IMR-90 (cell line): Measurements from ENCODE around the gene CAPZA1. TPM values are rescaled to one million over a fixed set of nuclear protein-coding genes. Genes with fewer than 3 reads are reported as not detected.

ENCODE experiments used
- ATAC-seq: fragments of 200-7000 bp; cut with Tn5 transposase; 2 replicates; pipeline ENCODE4 v1.9.1; 2020; ENCODE audit warnings: low read depth, mild to moderate bottlenecking, moderate library complexity
- BruUV-seq: library from RNA; stranded (reverse); fragments of 400-500 nt; replicated peaks from 2 replicates; lab custom pipeline; 2021; lab: Mats Ljungman, UMichigan
- CTCF ChIA-PET: fragments of 300-600 bp; formaldehyde crosslinking; extraction: SDS; loops from one replicate; lab custom pipeline; 2021; ENCODE audit warnings: antibody characterized with exemption; lab: Yijun Ruan, JAX
- POLR2A ChIA-PET: fragments of 300-600 bp; sonication (Branson Sonifier 250); formaldehyde crosslinking; loops from one replicate; lab custom pipeline; 2022; ENCODE audit warnings: antibody characterized with exemption; ENCODE audit not compliant: unreplicated experiment; lab: Charles Lee
- DNase-seq: peaks from one replicate; pipeline ENCODE4 v3.0.0; 2013
- H2AFZ ChIP-seq: replicated peaks from 2 replicates; pipeline ENCODE3; 2013; ENCODE audit warnings: low read length, mild to moderate bottlenecking; ENCODE audit not compliant: poor library complexity
- H2AK5ac ChIP-seq: 2 replicates; pipeline ENCODE4 v1.6.1; 2013; ENCODE audit warnings: low read depth, low read length, inconsistent platforms
- H2AK9ac ChIP-seq: replicated peaks from 2 replicates; pipeline ENCODE3; 2013; ENCODE audit warnings: mild to moderate bottlenecking, low read depth, low read length, moderate library complexity; ENCODE audit not compliant: poor library complexity
- H2BK120ac ChIP-seq: 2 replicates; pipeline ENCODE4 v1.6.1; 2013; ENCODE audit warnings: low read depth, low read length, inconsistent platforms
- H2BK15ac ChIP-seq: 3 replicates; pipeline ENCODE4 v1.6.1; 2013; ENCODE audit warnings: low read depth, low read length, inconsistent platforms
- H2BK20ac ChIP-seq: 2 replicates; pipeline ENCODE4 v1.6.1; 2013; ENCODE audit warnings: low read depth, mild to moderate bottlenecking, inconsistent platforms, low read length, moderate library complexity
- H2BK5ac ChIP-seq: 2 replicates; pipeline ENCODE4 v1.6.1; 2013; ENCODE audit warnings: mild to moderate bottlenecking, low read depth, low read length, inconsistent platforms; ENCODE audit not compliant: poor library complexity, severe bottlenecking
- H3K14ac ChIP-seq: replicated peaks from 2 replicates; pipeline ENCODE4 v1.6.1; 2013; ENCODE audit warnings: low read depth, low read length, inconsistent platforms
- H3K18ac ChIP-seq: 2 replicates; pipeline ENCODE4 v1.6.1; 2013; ENCODE audit warnings: low read depth, low read length, control low read depth
- H3K23ac ChIP-seq: 2 replicates; pipeline ENCODE4 v1.6.1; 2013; ENCODE audit warnings: low read depth, low read length, inconsistent platforms
- H3K27ac ChIP-seq: 2 replicates; pipeline ENCODE4 v1.5.1; 2013; ENCODE audit warnings: mild to moderate bottlenecking, control low read depth, low read length; ENCODE audit not compliant: insufficient read depth
- H3K27me3 ChIP-seq: 2 replicates; pipeline ENCODE4 v1.6.1; 2013; ENCODE audit warnings: low read length; ENCODE audit not compliant: control insufficient read depth, insufficient read depth
- H3K36me3 ChIP-seq: 2 replicates; pipeline ENCODE4 v1.6.1; 2013; ENCODE audit warnings: low read length, mixed read lengths; ENCODE audit not compliant: control insufficient read depth, insufficient read depth
- H3K4ac ChIP-seq: 2 replicates; pipeline ENCODE4 v1.6.1; 2013; ENCODE audit warnings: low read depth, low read length, inconsistent platforms
- H3K4me1 ChIP-seq: 2 replicates; pipeline ENCODE4 v1.6.1; 2013; ENCODE audit warnings: low read length, mixed read lengths; ENCODE audit not compliant: control insufficient read depth, insufficient read depth
- H3K4me2 ChIP-seq: 2 replicates; pipeline ENCODE4 v1.6.1; 2013; ENCODE audit warnings: low read depth, mild to moderate bottlenecking, control low read depth, low read length, moderate library complexity
- H3K4me3 ChIP-seq: 2 replicates; pipeline ENCODE4 v1.5.1; 2013; ENCODE audit warnings: low read depth, mild to moderate bottlenecking, control low read depth, low read length, moderate library complexity; ENCODE audit not compliant: insufficient read depth
- H3K56ac ChIP-seq: 2 replicates; pipeline ENCODE4 v1.6.1; 2013; ENCODE audit warnings: low read length, inconsistent platforms; ENCODE audit not compliant: insufficient read depth; ENCODE audit errors: extremely low read depth
- H3K79me1 ChIP-seq, 2 experiments: 2 replicates each; pipeline ENCODE4 v1.6.1; 2013; ENCODE audit warnings: low read length in 2 of 2, inconsistent platforms in 1 of 2, low read depth in 1 of 2
- H3K9ac ChIP-seq: 2 replicates; pipeline ENCODE4 v1.6.1; 2013; ENCODE audit warnings: low read depth, low read length, control low read depth
- H3K9me1 ChIP-seq: 2 replicates; pipeline ENCODE4 v1.6.1; 2013; ENCODE audit warnings: low read length, inconsistent platforms; ENCODE audit not compliant: insufficient read depth
- H3K9me3 ChIP-seq: 2 replicates; pipeline ENCODE4 v1.6.1; 2013; ENCODE audit warnings: low read length; ENCODE audit not compliant: control insufficient read depth, insufficient read depth
- H4K20me1 ChIP-seq: 2 replicates; pipeline ENCODE4 v1.6.1; 2013; ENCODE audit warnings: low read length, inconsistent platforms; ENCODE audit not compliant: insufficient read depth
- H4K5ac ChIP-seq: 2 replicates; pipeline ENCODE4 v1.6.1; 2013; ENCODE audit warnings: mild to moderate bottlenecking, low read depth, low read length, control low read depth
- H4K8ac ChIP-seq, 2 experiments: 2 replicates each; pipeline ENCODE4 v1.6.1; 2013; ENCODE audit warnings: low read depth in 2 of 2, low read length in 2 of 2, control low read depth in 1 of 2, inconsistent platforms in 1 of 2
- H4K91ac ChIP-seq: 2 replicates; pipeline ENCODE4 v1.6.1; 2013; ENCODE audit warnings: low read depth, low read length, inconsistent platforms; ENCODE audit not compliant: insufficient read depth
- CEBPB ChIP-seq: IDR thresholded peaks from 2 replicates; pipeline ENCODE4 v1.6.1; 2012; ENCODE audit warnings: low read depth, low read length, improper control_type of control experiment
- CHD1 ChIP-seq: IDR thresholded peaks from 2 replicates; pipeline ENCODE4 v1.6.1; 2012; ENCODE audit warnings: low read depth, low read length, improper control_type of control experiment
- FOS ChIP-seq: fragments of 150-350 bp; IDR thresholded peaks from 2 replicates; pipeline ENCODE4 v1.6.1; 2016; ENCODE audit warnings: low read depth, low read length
- MAFK ChIP-seq: IDR thresholded peaks from 2 replicates; pipeline ENCODE4 v1.6.1; 2012; ENCODE audit warnings: low read depth, low read length, improper control_type of control experiment
- MXI1 ChIP-seq: IDR thresholded peaks from 2 replicates; pipeline ENCODE4 v1.6.1; 2012; ENCODE audit warnings: low read depth, mild to moderate bottlenecking, low read length, moderate library complexity, borderline replicate concordance
- NFE2L2 ChIP-seq: fragments of 150-350 bp; IDR thresholded peaks from 2 replicates; pipeline ENCODE4 v1.6.1; 2016; ENCODE audit warnings: low read depth, mild to moderate bottlenecking, low read length
- POLR2A ChIP-seq: IDR thresholded peaks from 2 replicates; pipeline ENCODE4 v1.6.1; 2012; ENCODE audit warnings: mild to moderate bottlenecking, low read depth, low read length
- RAD21 ChIP-seq: IDR thresholded peaks from 2 replicates; pipeline ENCODE4 v1.6.1; 2012; ENCODE audit warnings: low read length, improper control_type of control experiment
- RCOR1 ChIP-seq: IDR thresholded peaks from 2 replicates; pipeline ENCODE4 v1.6.1; 2012; ENCODE audit warnings: mild to moderate bottlenecking, low read length, improper control_type of control experiment; ENCODE audit not compliant: insufficient replicate concordance
- RFX5 ChIP-seq: IDR thresholded peaks from 2 replicates; pipeline ENCODE4 v1.8.0; 2012; ENCODE audit warnings: low read depth, mild to moderate bottlenecking, low read length, moderate library complexity
- SMC3 ChIP-seq: fragments of 150-350 bp; IDR thresholded peaks from 2 replicates; pipeline ENCODE4 v1.6.1; 2016; ENCODE audit warnings: low read depth, mild to moderate bottlenecking, antibody characterized with exemption, low read length, moderate library complexity
- WGBS, 2 experiments: methylation state at CpG; one replicate each; pipeline versions ENCODE4 v1.1.5 to v1.1.7; 2013; ENCODE audit warnings: missing lambda C conversion rate in 2 of 2; ENCODE audit not compliant: insufficient read length in 1 of 2; ENCODE audit errors: extremely low coverage in 2 of 2; 5-methylcytosine and 5-hydroxymethylcytosine counted together
- dilution Hi-C: fragments of 300-500 bp; cut with HindIII; formaldehyde crosslinking; loops from one replicate; pipeline ENCODE4 v1.14.3; 2018; ENCODE audit warnings: low sequenced_read_pairs; ENCODE audit not compliant: unreplicated experiment
- in situ Hi-C: fragments of 300-500 bp; cut with MboI; formaldehyde crosslinking; loops from 3 replicates; pipeline ENCODE4 v1.14.3; 2019; ENCODE audit warnings: low sequenced_read_pairs, inconsistent platforms, mixed read lengths
- intact Hi-C: fragments of 100-400 bp; cut with micrococcal nuclease; formaldehyde crosslinking; loops from 2 replicates; pipeline ENCODE4 v1.10.0; 2022
- polyA plus RNA-seq, 3 experiments: library from polyadenylated mRNA; depleted of rRNA; stranded (reverse); fragments of >200 nt; gene quantifications; 2 replicates each; pipeline ENCODE4 v1.2.3, GENCODE V29; 2012; ENCODE audit warnings: low replicate concordance in 1 of 3
- total RNA-seq: library from RNA; depleted of rRNA; stranded (reverse); fragments of >200 nt; gene quantifications from 2 replicates; pipeline ENCODE4 v1.2.3, GENCODE V29; 2012
- TF ChIP-seq, protein P1 (sequence below): conservative IDR thresholded peaks from 2 replicates; pipeline ENCODE4 v1.5.1; 2012; ENCODE audit warnings: mild to moderate bottlenecking, low read depth, low read length, improper control_type of control experiment
- TF ChIP-seq, protein P2 (sequence below): fragments of 150-350 bp; IDR thresholded peaks from 2 replicates; pipeline ENCODE4 v1.6.1; 2017; ENCODE audit warnings: mild to moderate bottlenecking, antibody characterized with exemption, low read length, low read depth
- TF ChIP-seq, protein P3 (sequence below): fragments of 150-350 bp; IDR thresholded peaks from 2 replicates; pipeline ENCODE4 v1.6.1; 2016; ENCODE audit warnings: low read depth, mild to moderate bottlenecking, low read length, moderate library complexity, borderline replicate concordance

The CAPZA1 gene
- total and polyA plus RNA-seq, 2 of the 4 experiments (the other 2 are of a cell fraction), result 108 to 262 TPM

DNA sequence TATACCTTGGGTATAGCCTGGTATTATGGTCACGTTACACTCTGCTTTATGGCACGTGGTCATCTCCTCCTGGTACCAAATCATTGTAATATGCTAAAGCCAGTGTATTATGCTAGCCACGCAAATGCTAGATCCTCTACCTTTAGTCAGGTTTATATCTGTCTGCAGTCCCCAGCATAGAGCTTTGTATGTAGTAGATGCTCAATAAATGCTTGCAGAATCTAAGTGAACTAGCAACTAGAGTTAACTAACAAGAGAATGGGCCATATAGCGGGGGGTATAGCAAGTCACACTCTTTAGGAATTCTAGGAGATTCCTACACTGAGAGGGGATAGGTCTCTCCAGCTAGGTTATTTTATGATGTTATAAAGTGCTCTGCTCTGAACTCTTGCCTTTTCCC, 57.9 kb downstream of the CAPZA1 start:
- intact Hi-C loops, result no loop called here
- DNase-seq, result no peak
- no peaks in the 10 kb centered on the region for H3K27me3 ChIP-seq
- H2AK9ac ChIP-seq, result no peak overlapping the region
- no peak overlapping the region for H4K5ac ChIP-seq
- no peak overlapping the region for H3K4ac ChIP-seq
- no peak overlapping the region for H3K18ac ChIP-seq
- H2BK5ac ChIP-seq, result no peak overlapping the region
- H3K56ac ChIP-seq, result no peak overlapping the region
- H3K9ac ChIP-seq, result no peak overlapping the region
- no peak overlapping the region for H4K91ac ChIP-seq
- no peak overlapping the region for H3K4me3 ChIP-seq
- POLR2A ChIA-PET, result no interaction called here
- no peak overlapping the region for H2AFZ ChIP-seq
- H3K9me1 ChIP-seq, result no peaks in the 10 kb centered on the region
- TF ChIP-seq SMC3 (no peak), MAFK (no peak), POLR2A (no peak), FOS (no peak), RCOR1 (no peak), RAD21 (no peak), CEBPB (no peak), RFX5 (no peak), CHD1 (no peak), NFE2L2 (no peak), MXI1 (no peak)
- TF ChIP-seq, protein P1, sequence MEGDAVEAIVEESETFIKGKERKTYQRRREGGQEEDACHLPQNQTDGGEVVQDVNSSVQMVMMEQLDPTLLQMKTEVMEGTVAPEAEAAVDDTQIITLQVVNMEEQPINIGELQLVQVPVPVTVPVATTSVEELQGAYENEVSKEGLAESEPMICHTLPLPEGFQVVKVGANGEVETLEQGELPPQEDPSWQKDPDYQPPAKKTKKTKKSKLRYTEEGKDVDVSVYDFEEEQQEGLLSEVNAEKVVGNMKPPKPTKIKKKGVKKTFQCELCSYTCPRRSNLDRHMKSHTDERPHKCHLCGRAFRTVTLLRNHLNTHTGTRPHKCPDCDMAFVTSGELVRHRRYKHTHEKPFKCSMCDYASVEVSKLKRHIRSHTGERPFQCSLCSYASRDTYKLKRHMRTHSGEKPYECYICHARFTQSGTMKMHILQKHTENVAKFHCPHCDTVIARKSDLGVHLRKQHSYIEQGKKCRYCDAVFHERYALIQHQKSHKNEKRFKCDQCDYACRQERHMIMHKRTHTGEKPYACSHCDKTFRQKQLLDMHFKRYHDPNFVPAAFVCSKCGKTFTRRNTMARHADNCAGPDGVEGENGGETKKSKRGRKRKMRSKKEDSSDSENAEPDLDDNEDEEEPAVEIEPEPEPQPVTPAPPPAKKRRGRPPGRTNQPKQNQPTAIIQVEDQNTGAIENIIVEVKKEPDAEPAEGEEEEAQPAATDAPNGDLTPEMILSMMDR, result no peak
- TF ChIP-seq, protein P2, sequence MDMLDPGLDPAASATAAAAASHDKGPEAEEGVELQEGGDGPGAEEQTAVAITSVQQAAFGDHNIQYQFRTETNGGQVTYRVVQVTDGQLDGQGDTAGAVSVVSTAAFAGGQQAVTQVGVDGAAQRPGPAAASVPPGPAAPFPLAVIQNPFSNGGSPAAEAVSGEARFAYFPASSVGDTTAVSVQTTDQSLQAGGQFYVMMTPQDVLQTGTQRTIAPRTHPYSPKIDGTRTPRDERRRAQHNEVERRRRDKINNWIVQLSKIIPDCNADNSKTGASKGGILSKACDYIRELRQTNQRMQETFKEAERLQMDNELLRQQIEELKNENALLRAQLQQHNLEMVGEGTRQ, result no peak
- TF ChIP-seq, protein P3, sequence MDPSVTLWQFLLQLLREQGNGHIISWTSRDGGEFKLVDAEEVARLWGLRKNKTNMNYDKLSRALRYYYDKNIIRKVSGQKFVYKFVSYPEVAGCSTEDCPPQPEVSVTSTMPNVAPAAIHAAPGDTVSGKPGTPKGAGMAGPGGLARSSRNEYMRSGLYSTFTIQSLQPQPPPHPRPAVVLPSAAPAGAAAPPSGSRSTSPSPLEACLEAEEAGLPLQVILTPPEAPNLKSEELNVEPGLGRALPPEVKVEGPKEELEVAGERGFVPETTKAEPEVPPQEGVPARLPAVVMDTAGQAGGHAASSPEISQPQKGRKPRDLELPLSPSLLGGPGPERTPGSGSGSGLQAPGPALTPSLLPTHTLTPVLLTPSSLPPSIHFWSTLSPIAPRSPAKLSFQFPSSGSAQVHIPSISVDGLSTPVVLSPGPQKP, result no peak
- H3K14ac ChIP-seq, result no peak overlapping the region
- H3K4me1 ChIP-seq, result peaks cover 2% of the 10 kb centered on the region; the same call in 1 of the 2 replicates
- no peak overlapping the region for H2BK20ac ChIP-seq
- CTCF ChIA-PET, result no interaction called here
- no peak overlapping the region for H2BK15ac ChIP-seq
- no CpG with 5 or more reads among the region's 4 CpGs for WGBS, 2 experiments
- BruUV-seq, result no TSS peak
- no peak for ATAC-seq
- no peak overlapping the region for H2AK5ac ChIP-seq
- H3K9me3 ChIP-seq, result no peaks in the 10 kb centered on the region
- no peak overlapping the region for H4K8ac ChIP-seq
- H3K4me2 ChIP-seq, result no peak overlapping the region
- H2BK120ac ChIP-seq, result no peak overlapping the region
- in situ Hi-C loops, result no loop called here
- no peak overlapping the region for H3K27ac ChIP-seq
- no peak overlapping the region for H3K23ac ChIP-seq
- dilution Hi-C loops, result no loop called here
- no peaks in the 10 kb centered on the region; the same call in 1 of the 2 replicates for H4K20me1 ChIP-seq
- peaks cover 35 to 68% of the 10 kb centered on the region in 2 experiments for H3K79me1 ChIP-seq
- H3K36me3 ChIP-seq, result no peaks in the 10 kb centered on the region
